ENCODE results near the gene USH2A. TPM values are rescaled to one million over a fixed set of nuclear protein-coding genes. Genes with fewer than 3 reads are reported as not detected.

The USH2A gene
- total RNA-seq, 1 donor from 2014 or later: not detected

GRCh38 chr1:216238844-216239243 is 184.4 kb downstream of the USH2A start:
- no peak for TF ChIP-seq CTCF (conservative IDR thresholded peaks at IDR 0.05; ENCODE audit: low read depth, low read length)
- no peak overlapping the region for H3K4me3 ChIP-seq (ENCODE audit: low read depth, low read length)
- DNase-seq (ENCODE audit: low read depth): no peak

- TF ChIP-seq CTCF (conservative IDR thresholded peaks at IDR 0.05; ENCODE audit: low read depth, low read length): no peak
- H3K4me3 ChIP-seq (ENCODE audit: low read depth, low read length): no peak overlapping the region
- no peak for DNase-seq (ENCODE audit: low read depth)
These were observed 185.2 kb downstream of the USH2A start for GRCh38 chr1:216237927-216238542.

- no peak for DNase-seq (ENCODE audit: low read depth)
- H3K4me3 ChIP-seq (ENCODE audit: low read depth, low read length): no peak overlapping the region
- TF ChIP-seq CTCF (conservative IDR thresholded peaks at IDR 0.05; ENCODE audit: low read depth, low read length): no peak
These were observed 199.0 kb downstream of the USH2A start for GRCh38 chr1:216224233-216224632.

GRCh38 chr1:216223486-216223885 is 199.8 kb downstream of the USH2A start:
- no peak overlapping the region for H3K4me3 ChIP-seq (ENCODE audit: low read depth, low read length)
- DNase-seq (ENCODE audit: low read depth): no peak
- TF ChIP-seq CTCF (conservative IDR thresholded peaks at IDR 0.05; ENCODE audit: low read depth, low read length): no peak

GRCh38 chr1:216222288-216222687 is 201.0 kb downstream of the USH2A start:
- DNase-seq (ENCODE audit: low read depth): no peak
- H3K4me3 ChIP-seq (ENCODE audit: low read depth, low read length): no peak overlapping the region
- TF ChIP-seq CTCF (conservative IDR thresholded peaks at IDR 0.05; ENCODE audit: low read depth, low read length): no peak

- peak; percentile 88 for TF ChIP-seq CTCF (conservative IDR thresholded peaks at IDR 0.05; ENCODE audit: low read depth, low read length)
- DNase-seq (ENCODE audit: low read depth): peak; percentile 44
- H3K4me3 ChIP-seq (ENCODE audit: low read depth, low read length): peak overlapping the region; percentile 51
These were observed 202.0 kb downstream of the USH2A start for GRCh38 chr1:216221260-216221700.

- DNase-seq (ENCODE audit: low read depth): no peak
- TF ChIP-seq CTCF (conservative IDR thresholded peaks at IDR 0.05; ENCODE audit: low read depth, low read length): no peak
- H3K4me3 ChIP-seq (ENCODE audit: low read depth, low read length): no peak overlapping the region
These were observed 206.9 kb downstream of the USH2A start for GRCh38 chr1:216216305-216216704.

Measured in epithelial cell of proximal tubule (primary cell).